K562 (cell line): ENCODE measurements around the gene RPL21.

Experiments
- CTCF ChIP-seq, 3 experiments: IDR thresholded peaks in 2 of 3; conservative IDR thresholded peaks in 1 of 3; 2 replicates each; pipeline ENCODE4 v1.5.1; 2011 to 2012; ENCODE audit warnings: low read length in 3 of 3, mild to moderate bottlenecking in 3 of 3, control low read depth in 2 of 3, improper control_type of control experiment in 1 of 3, inconsistent platforms in 1 of 3, low read depth in 1 of 3, mixed read lengths in 1 of 3, moderate library complexity in 1 of 3; ENCODE audit not compliant: insufficient read depth in 2 of 3
- EZH2 ChIP-seq: IDR thresholded peaks from 2 replicates; pipeline ENCODE4 v1.6.1; 2012; ENCODE audit warnings: low read depth, mild to moderate bottlenecking, inconsistent platforms, low read length, borderline replicate concordance
- FOXJ3 ChIP-seq: sonication (generic); formaldehyde crosslinking; IDR thresholded peaks from 2 replicates; pipeline ENCODE4 v1.4.0; 2020; ENCODE audit warnings: mild to moderate bottlenecking, missing genetic modification reagents
- HDGF ChIP-seq: fragments of 450-650 bp; IDR thresholded peaks from 2 replicates; pipeline ENCODE4 v1.6.1; 2016
- JUN ChIP-seq, 2 experiments: sonication (generic) in 1 of 2; formaldehyde crosslinking in 1 of 2; IDR thresholded peaks; 2 replicates each; pipeline versions ENCODE4 v1.6.1 to v1.8.0; 2012 to 2022; ENCODE audit warnings: borderline replicate concordance in 2 of 2, mild to moderate bottlenecking in 2 of 2, improper control_type of control experiment in 1 of 2, low read depth in 1 of 2, low read length in 1 of 2, missing genetic modification reagents in 1 of 2
- MAFG ChIP-seq: fragments of 450-650 bp; conservative IDR thresholded peaks from 2 replicates; pipeline ENCODE4 v1.6.1; 2016; ENCODE audit warnings: missing genetic modification characterization, missing compliant biosample characterization
- MYNN ChIP-seq, 2 experiments: sonication (generic); formaldehyde crosslinking in 1 of 2; IDR thresholded peaks; 2 replicates each; pipeline versions ENCODE4 v1.5.0 to v1.6.1; 2016 to 2020; ENCODE audit warnings: antibody characterized with exemption in 1 of 2, missing genetic modification reagents in 1 of 2
- PATZ1 ChIP-seq: fragments of 250-450 bp; sonication (Bioruptor Pico); IDR thresholded peaks from 2 replicates; pipeline ENCODE4 v1.5.0; 2020; ENCODE audit warnings: mild to moderate bottlenecking, borderline replicate concordance
- POLR2AphosphoS5 ChIP-seq: IDR thresholded peaks from 2 replicates; pipeline ENCODE4 v1.6.1; 2011; ENCODE audit warnings: mild to moderate bottlenecking, low read depth, low read length, moderate library complexity; ENCODE audit not compliant: control insufficient read depth, insufficient read depth
- THRAP3 ChIP-seq: fragments of 450-650 bp; IDR thresholded peaks from 2 replicates; pipeline ENCODE4 v1.6.1; 2016; ENCODE audit warnings: mild to moderate bottlenecking, inconsistent platforms, borderline replicate concordance
- ZNF311 ChIP-seq: fragments of 250-450 bp; sonication (Bioruptor Pico); IDR thresholded peaks from 2 replicates; pipeline ENCODE4 v1.4.0; 2020; ENCODE audit warnings: mild to moderate bottlenecking, moderate library complexity
- ZNF449 ChIP-seq: fragments of 250-450 bp; sonication (Bioruptor Pico); IDR thresholded peaks from 2 replicates; pipeline ENCODE4 v1.8.0; 2022; ENCODE audit warnings: moderate library complexity, mild to moderate bottlenecking, inconsistent platforms

GRCh38 chr13:27264181-27264580 is 12.8 kb downstream of the RPL21 start:
- TF ChIP-seq JUN (IDR thresholded peaks at IDR 0.05; ENCODE audit: borderline replicate concordance, low read depth, low read length) (no peak), JUN (CRISPR knock-in tag; IDR thresholded peaks at IDR 0.05; ENCODE audit: borderline replicate concordance) (no peak), EZH2 (no peak), THRAP3 (no peak), HDGF (no peak), MAFG (tag) (no peak), MYNN (IDR thresholded peaks at IDR 0.05) (no peak), MYNN (CRISPR knock-in tag; IDR thresholded peaks at IDR 0.05) (no peak), CTCF (IDR thresholded peaks at IDR 0.05 in 2 of 3, conservative IDR thresholded peaks at IDR 0.05 in 1 of 3; ENCODE audit: insufficient read depth in 2 of 3, low read depth in 1 of 3, low read length in 3 of 3) (no peak), FOXJ3 (CRISPR knock-in tag) (no peak), POLR2AphosphoS5 (no peak), PATZ1 (CRISPR knock-in tag) (no peak), ZNF311 (CRISPR knock-in tag) (no peak), ZNF449 (CRISPR knock-in tag) (no peak)
